Astrocyte (in vitro differentiated cells and primary cell): Measurements from ENCODE around the gene INSIG2. TPM values are rescaled to one million over a fixed set of nuclear protein-coding genes. Genes with fewer than 3 reads are reported as not detected.

ENCODE experiments used
- DNase-seq: peaks from one replicate; pipeline ENCODE4 v3.0.0-alpha.2; 2010; ENCODE audit warnings: low read depth
- FAIRE-seq: peaks from 2 replicates; lab custom pipeline; 2011; peaks lifted over from hg19 to GRCh38; lab: Jason Lieb, UNC
- H2AFZ ChIP-seq: 2 replicates; pipeline ENCODE4 v1.6.0; 2012; ENCODE audit warnings: low read depth, low read length, inconsistent platforms
- H3K27ac ChIP-seq: 2 replicates; pipeline ENCODE4 v1.5.1; 2011; ENCODE audit warnings: low read depth, low read length, inconsistent platforms
- H3K27me3 ChIP-seq: 2 replicates; pipeline ENCODE4 v1.6.0; 2011; ENCODE audit warnings: low read length, inconsistent platforms; ENCODE audit not compliant: insufficient read depth
- H3K36me3 ChIP-seq: 2 replicates; pipeline ENCODE4 v1.5.1; 2011; ENCODE audit warnings: low read length, inconsistent platforms; ENCODE audit not compliant: insufficient read depth
- H3K4me1 ChIP-seq: 2 replicates; pipeline ENCODE4 v1.5.1; 2011; ENCODE audit warnings: low read length, inconsistent platforms; ENCODE audit not compliant: insufficient read depth
- H3K4me2 ChIP-seq: 2 replicates; pipeline ENCODE4 v1.6.0; 2012; ENCODE audit warnings: low read length, inconsistent platforms
- H3K4me3 ChIP-seq: 2 replicates; pipeline ENCODE4 v1.5.1; 2011; ENCODE audit warnings: low read depth, mild to moderate bottlenecking, low read length, inconsistent platforms; ENCODE audit not compliant: insufficient read depth
- H3K79me2 ChIP-seq: 2 replicates; pipeline ENCODE4 v1.6.0; 2012; ENCODE audit warnings: mild to moderate bottlenecking, low read length, inconsistent platforms; ENCODE audit not compliant: insufficient read depth
- H3K9ac ChIP-seq: 2 replicates; pipeline ENCODE4 v1.6.0; 2012; ENCODE audit warnings: mild to moderate bottlenecking, low read length, inconsistent platforms
- H3K9me3 ChIP-seq: 2 replicates; pipeline ENCODE4 v1.5.1; 2012; ENCODE audit warnings: low read depth, mild to moderate bottlenecking, low read length, inconsistent platforms; ENCODE audit not compliant: insufficient read depth
- H4K20me1 ChIP-seq: 2 replicates; pipeline ENCODE4 v1.6.0; 2012; ENCODE audit warnings: low read length, inconsistent platforms; ENCODE audit not compliant: insufficient read depth
- H3K27ac Mint-ChIP-seq: one replicate; pipeline ENCODE4 v1.8.0; 2021; ENCODE audit warnings: mild to moderate bottlenecking, mixed read lengths; ENCODE audit not compliant: unreplicated experiment
- H3K27me3 Mint-ChIP-seq: one replicate; pipeline ENCODE4 v1.8.0; 2021; ENCODE audit warnings: low read depth, mixed read lengths; ENCODE audit not compliant: unreplicated experiment
- H3K36me3 Mint-ChIP-seq: one replicate; pipeline ENCODE4 v1.8.0; 2021; ENCODE audit warnings: low read depth, mixed read lengths; ENCODE audit not compliant: unreplicated experiment
- H3K4me1 Mint-ChIP-seq: one replicate; pipeline ENCODE4 v1.8.0; 2021; ENCODE audit warnings: low read depth, mixed read lengths; ENCODE audit not compliant: unreplicated experiment
- H3K4me3 Mint-ChIP-seq: one replicate; pipeline ENCODE4 v1.8.0; 2021; ENCODE audit warnings: mild to moderate bottlenecking, moderate library complexity, mixed read lengths; ENCODE audit not compliant: unreplicated experiment
- H3K9me3 Mint-ChIP-seq: one replicate; pipeline ENCODE4 v1.8.0; 2021; ENCODE audit warnings: mild to moderate bottlenecking, mixed read lengths; ENCODE audit not compliant: unreplicated experiment
- EZH2 ChIP-seq: IDR thresholded peaks from 2 replicates; pipeline ENCODE4 v1.6.1; 2012; ENCODE audit warnings: mild to moderate bottlenecking, low read length, inconsistent platforms; ENCODE audit not compliant: insufficient read depth
- total RNA-seq: library from RNA; stranded (reverse); gene quantifications from 2 replicates; pipeline ENCODE4 v1.2.1, GENCODE V29; 2021
- TF ChIP-seq, protein P1 (sequence below): IDR thresholded peaks from 2 replicates; pipeline ENCODE4 v1.5.1; 2011; ENCODE audit warnings: low read depth, mild to moderate bottlenecking, inconsistent platforms, low read length, moderate library complexity; ENCODE audit not compliant: insufficient read depth

The INSIG2 gene
- total RNA-seq, 1 donor from 2014 or later, result 32.2 TPM

DNA sequence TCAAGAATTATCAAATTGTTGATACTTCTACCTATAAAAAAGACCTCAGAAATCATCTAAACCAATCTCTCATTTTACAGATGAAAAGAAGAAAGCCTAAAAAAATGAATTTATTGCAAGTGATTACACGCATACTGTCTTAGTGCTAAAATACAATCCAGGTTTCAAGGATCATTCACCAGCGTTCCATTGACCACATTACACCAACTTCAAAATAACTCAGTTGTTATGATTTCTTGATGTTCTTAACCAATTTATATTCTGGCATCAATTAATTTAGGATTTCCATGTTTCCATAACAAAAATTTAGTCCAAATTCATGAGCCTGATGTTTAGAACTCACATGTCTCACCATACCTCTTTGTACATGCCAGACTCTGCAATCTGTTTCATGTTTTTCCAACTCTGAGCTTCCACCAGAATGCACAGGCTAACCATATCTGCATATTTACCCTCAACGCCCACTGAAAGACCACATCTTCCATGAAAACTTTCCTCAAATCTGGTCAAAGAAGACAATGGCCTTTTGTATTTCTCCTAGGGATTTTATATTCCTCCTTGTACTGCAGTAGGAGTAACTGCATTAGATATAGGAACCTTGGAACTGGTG is 2.1 kb upstream of the INSIG2 start:
- Mint-ChIP-seq H3K9me3 (no peaks in the 10 kb centered on the region), H3K27ac (no peak overlapping the region), H3K36me3 (no peaks in the 10 kb centered on the region), H3K27me3 (peaks cover 8% of the 10 kb centered on the region), H3K4me1 (peaks cover 8% of the 10 kb centered on the region), H3K4me3 (no peak overlapping the region)
- Histone ChIP-seq H3K36me3 (no peaks in the 10 kb centered on the region), H3K9me3 (no peaks in the 10 kb centered on the region), H4K20me1 (peaks cover 11% of the 10 kb centered on the region), H2AFZ (no peak overlapping the region), H3K79me2 (peaks cover 28% of the 10 kb centered on the region), H3K9ac (no peak overlapping the region), H3K27me3 (peaks cover 23% of the 10 kb centered on the region), H3K27ac (no peak overlapping the region), H3K4me1 (peaks cover 8% of the 10 kb centered on the region), H3K4me3 (no peak overlapping the region), H3K4me2 (no peak overlapping the region)
- FAIRE-seq, result no peak
- no peak for DNase-seq
- TF ChIP-seq, protein P1, sequence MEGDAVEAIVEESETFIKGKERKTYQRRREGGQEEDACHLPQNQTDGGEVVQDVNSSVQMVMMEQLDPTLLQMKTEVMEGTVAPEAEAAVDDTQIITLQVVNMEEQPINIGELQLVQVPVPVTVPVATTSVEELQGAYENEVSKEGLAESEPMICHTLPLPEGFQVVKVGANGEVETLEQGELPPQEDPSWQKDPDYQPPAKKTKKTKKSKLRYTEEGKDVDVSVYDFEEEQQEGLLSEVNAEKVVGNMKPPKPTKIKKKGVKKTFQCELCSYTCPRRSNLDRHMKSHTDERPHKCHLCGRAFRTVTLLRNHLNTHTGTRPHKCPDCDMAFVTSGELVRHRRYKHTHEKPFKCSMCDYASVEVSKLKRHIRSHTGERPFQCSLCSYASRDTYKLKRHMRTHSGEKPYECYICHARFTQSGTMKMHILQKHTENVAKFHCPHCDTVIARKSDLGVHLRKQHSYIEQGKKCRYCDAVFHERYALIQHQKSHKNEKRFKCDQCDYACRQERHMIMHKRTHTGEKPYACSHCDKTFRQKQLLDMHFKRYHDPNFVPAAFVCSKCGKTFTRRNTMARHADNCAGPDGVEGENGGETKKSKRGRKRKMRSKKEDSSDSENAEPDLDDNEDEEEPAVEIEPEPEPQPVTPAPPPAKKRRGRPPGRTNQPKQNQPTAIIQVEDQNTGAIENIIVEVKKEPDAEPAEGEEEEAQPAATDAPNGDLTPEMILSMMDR, result no peak
- TF ChIP-seq EZH2, result no peak

DNA sequence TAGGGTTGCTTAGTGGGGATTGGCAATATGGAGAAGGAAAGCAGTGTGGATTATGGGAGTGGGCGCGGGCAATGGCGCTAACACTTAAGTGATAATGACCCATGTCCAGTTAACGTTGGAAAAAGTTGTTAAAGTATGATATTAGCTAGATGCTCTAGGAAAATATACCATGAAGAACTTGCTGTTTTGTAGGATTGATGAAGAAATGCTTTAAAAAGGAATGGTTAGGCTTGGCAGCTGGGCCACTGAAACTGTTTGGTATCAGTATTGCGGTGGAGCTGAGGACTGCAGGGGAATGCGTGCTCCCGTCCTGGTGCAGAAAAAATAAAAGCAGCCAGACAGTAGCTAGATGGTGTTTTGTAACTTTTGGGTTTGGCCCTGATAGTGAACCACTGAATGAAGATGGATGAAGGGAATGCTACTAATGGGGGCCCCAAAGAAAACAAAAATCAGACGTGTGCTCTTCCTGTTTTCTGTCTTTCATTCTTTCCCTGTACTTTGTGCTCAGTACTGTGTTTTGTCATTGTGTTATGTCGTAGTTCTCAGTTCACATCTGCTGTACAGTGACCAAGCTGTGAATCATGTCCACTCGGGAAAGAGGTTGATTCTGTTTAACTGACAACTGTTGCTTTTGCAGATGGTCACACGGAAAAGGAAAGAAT is 999 bp downstream of the INSIG2 start:
- DNase-seq (peak; percentile 54), FAIRE-seq (no peak)
- Histone ChIP-seq H2AFZ (peak overlapping the region; percentile 97), H4K20me1 (peaks cover 31% of the 10 kb centered on the region), H3K4me1 (peaks cover 8% of the 10 kb centered on the region), H3K9ac (peak overlapping the region; percentile 87), H3K4me2 (peak overlapping the region; percentile 92), H3K79me2 (peaks cover 45% of the 10 kb centered on the region), H3K4me3 (peak overlapping the region; percentile 88), H3K36me3 (no peaks in the 10 kb centered on the region), H3K27ac (peak overlapping the region; percentile 48), H3K27me3 (peaks cover 8% of the 10 kb centered on the region), H3K9me3 (no peaks in the 10 kb centered on the region)
- Mint-ChIP-seq H3K9me3 (no peaks in the 10 kb centered on the region), H3K36me3 (no peaks in the 10 kb centered on the region), H3K4me3 (peak overlapping the region; percentile 88), H3K4me1 (peaks cover 14% of the 10 kb centered on the region), H3K27ac (no peak overlapping the region), H3K27me3 (no peaks in the 10 kb centered on the region)
- TF ChIP-seq EZH2, result no peak
- TF ChIP-seq, protein P1, result peak; percentile 17
